ENCODE data around the gene ARHGAP10.

The ARHGAP10 gene

GRCh38 chr4:148030193-148030873 lies 298.4 kb downstream of the ARHGAP10 start:
- no peak for DNase-seq (ENCODE audit: low read depth)

- no peak for DNase-seq (ENCODE audit: low read depth)
Measured at GRCh38 chr4:148034813-148035212, 302.9 kb downstream of the ARHGAP10 start.

- no peak for DNase-seq (ENCODE audit: low read depth)
Measured at GRCh38 chr4:148041606-148042329, 309.9 kb downstream of the ARHGAP10 start.

DNA sequence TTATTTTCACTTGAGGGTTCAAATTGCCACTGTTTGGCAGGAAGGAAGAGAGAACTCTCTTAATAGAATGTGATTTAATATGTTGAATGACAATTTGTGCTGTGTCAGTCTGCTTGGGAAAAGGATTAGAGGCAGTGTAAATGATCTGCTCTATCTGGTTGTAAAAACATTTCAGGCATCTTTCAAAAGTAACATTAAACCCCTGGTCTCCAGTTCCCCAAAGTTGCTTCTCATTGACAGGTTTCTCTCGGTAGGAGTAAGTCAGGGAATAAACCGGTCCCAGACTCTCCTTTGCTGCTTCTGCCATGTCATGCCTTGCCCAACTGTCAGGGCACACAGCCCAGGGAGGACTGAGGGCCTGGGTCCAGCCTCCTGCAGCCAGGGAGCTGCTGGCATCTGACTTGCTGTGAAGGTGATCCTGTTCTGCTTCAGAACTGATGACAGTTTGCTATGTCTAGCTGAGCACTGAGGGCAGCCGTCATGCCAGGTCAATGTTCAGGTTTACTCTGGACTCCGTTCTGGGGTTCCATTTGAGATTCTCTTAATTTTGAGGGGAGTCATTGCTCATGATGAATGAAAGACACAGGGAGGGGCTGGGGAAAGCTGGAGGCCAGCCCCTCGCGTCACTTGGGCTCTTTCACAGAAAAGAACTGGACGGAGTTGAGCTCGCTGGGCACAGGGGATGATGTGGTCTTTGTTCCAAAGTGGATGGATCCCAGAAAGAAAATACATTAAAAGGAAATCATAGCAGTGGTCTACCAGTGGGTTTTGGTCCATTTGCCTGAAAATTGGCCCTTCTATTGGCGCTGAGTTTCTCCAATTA lies 312.4 kb downstream of the ARHGAP10 start:
- DNase-seq (ENCODE audit: low read depth), result no peak

DNA sequence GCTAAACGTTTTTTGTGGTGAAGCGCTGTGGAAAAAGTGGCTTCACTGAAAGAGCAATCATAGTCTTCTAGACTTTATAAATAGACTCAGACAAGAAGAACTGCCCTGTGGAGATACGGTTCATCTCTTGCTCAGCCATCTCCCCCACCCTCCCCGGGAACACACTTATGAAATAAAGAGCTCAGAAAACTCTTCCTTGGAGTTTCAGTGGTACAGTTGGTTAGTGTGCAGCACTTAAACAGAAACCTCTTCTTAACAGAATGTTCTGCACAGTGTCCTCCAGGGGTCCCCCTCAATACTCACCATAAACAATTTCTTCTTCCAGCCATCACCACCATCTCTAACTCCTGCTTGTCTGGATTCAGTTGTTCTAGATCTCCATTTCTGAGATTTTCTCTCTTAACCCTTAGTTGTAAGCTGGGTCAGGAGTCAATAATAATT lies 313.0 kb downstream of the ARHGAP10 start:
- DNase-seq (ENCODE audit: low read depth), result no peak

- DNase-seq (ENCODE audit: low read depth), result no peak
Measured at GRCh38 chr4:148048598-148048997, 316.7 kb downstream of the ARHGAP10 start.

- DNase-seq (ENCODE audit: low read depth), result no peak
Measured at GRCh38 chr4:148051403-148051802, 319.5 kb downstream of the ARHGAP10 start.

DNA sequence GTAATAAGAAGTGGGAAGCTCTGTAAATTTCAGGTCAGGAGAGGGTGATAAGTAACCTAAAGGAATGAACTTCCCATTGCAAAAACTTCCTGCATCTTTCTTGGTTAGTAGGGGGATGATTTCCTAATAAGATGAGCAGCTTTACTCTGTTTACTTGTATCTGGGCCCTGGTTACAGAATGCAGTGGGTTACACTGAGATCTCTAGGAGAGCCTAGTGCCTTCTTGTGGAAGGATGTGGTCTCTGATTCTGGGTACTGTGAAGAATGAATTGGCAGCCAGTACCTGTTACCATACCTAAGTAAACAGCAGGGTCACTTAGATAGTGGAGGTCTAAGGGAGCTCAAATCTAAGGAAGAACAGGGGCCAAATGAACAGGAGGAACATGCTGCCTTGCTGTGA lies 320.6 kb downstream of the ARHGAP10 start:
- DNase-seq (ENCODE audit: low read depth), result no peak

DNA sequence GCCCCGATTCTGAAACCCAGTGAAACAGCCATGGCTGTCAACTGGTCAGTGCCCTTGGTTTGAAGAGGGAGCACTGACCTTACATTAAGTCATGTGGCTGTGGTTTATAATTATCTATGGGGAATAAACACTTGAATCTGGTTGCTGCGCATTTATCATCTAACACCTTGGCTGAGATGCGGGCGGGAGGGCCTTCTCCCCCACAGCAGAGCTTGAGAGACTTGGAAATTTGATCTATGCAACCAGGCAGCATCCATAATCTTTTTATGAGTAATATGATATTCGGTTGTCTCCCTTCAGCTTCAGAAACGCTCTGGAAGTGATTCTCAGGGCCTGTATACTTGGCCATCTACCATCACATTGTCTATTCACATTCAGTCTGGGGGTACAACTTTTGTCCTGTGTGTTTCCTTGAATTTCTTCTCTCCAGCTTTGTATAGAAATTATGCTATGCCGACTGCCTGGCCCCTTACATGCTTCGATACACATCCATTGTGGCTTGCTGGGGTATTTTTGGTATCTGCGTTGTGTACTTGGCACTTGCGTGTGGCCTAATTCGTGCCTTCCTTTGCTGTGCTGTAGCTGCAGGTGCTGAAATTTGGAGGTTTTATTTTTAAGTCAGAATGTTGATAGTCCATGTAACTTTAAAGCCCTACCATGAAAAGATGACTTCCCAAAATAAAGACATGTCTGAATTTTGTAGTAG lies 321.6 kb downstream of the ARHGAP10 start:
- DNase-seq (ENCODE audit: low read depth), result no peak

GRCh38 chr4:148054275-148054674 lies 322.4 kb downstream of the ARHGAP10 start:
- no peak for DNase-seq (ENCODE audit: low read depth)

- DNase-seq (ENCODE audit: low read depth), result no peak
Measured at GRCh38 chr4:148055844-148056243, 324.0 kb downstream of the ARHGAP10 start.

- DNase-seq (ENCODE audit: low read depth), result peak; percentile 29
Measured at GRCh38 chr4:148056879-148057278, 325.0 kb downstream of the ARHGAP10 start.

DNA sequence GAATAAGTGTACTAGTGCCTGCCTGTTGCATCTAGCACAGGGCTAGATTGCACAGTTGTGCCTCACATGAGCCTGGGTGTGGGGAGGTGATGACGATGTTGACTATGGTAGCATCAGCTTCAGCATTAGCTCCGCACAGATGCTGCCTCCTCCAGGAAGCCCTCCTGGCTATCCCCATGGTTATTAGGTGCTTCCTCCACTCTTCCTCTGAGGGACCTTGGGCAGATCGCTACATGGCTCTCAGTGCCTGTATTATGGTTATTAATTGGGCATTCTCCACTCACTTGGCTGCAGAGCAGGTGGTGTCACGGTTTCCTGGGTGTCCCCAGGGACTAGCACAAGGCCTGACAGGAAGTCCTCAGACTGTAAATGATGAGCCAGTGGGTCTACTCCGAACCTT lies 325.6 kb downstream of the ARHGAP10 start:
- DNase-seq (ENCODE audit: low read depth), result no peak

GRCh38 chr4:148057984-148058859 lies 326.3 kb downstream of the ARHGAP10 start:
- DNase-seq (ENCODE audit: low read depth), result no peak

DNA sequence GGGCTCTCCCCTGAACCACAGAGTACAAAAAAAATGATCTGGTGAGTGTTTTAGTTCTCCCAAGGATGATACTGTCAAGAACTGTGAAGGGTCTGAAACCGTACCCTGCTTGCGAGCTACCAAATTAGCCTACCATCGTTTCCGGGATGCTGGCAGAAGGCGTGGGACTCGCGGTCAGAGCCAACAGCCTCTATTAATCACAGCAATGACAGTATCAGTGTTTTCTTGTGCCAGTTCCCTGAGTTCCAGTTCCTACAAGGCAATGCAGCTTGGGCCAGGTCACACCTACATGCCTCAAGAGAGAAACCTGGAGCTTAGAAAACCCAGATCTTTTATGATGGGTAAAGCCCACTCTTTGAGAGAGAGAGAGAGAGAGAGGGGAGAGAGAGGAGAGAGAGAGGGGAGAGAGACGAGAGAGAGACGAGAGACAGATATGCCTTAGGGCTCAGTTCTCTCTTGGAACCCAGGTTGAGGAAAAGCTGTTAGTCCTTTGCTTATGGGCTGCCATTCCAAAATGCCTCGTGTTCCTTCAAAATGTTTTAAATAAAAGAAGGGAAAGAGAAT lies 327.8 kb downstream of the ARHGAP10 start:
- no peak for DNase-seq (ENCODE audit: low read depth)

DNA sequence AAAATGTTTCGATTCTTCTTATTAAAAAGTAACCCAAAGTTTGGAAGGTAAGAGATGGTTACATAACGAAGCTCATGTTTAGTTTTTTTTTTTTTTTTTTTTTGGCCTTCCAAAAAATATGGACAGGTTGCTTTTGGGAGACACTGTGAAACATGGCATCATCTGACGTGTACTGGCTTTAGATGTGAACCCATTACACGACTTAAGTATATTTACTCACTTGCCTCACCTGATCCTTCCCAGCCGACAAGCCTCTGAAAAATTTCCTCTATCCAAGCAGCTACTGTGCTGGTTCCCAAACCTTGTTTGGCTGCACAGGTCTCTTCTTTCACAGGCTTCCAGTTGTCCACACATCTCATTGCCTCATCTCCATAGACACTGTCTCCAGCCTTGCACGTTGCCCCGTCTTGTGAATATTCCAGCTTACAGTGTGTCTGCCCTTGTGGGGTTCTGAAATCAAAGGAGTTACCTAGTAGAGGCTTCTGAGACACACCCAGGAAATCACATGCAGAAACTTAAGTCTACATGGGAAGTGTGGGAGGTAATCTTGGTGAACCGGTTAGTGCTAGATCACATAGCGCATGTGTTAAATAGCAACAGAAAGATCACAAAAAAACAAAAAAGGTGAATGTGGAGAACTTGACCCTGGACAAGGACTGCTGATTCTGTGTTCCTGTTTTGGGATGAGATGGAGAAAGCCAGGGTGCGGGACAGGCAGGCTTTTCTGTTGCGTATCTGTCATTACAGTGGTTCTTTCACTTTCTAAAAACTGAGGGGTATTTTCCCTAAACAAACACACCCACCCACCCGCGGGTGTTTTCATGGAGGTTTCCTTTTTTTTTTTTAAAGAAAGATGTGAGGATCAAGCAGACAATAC lies 328.6 kb downstream of the ARHGAP10 start:
- no peak for DNase-seq (ENCODE audit: low read depth)

DNA sequence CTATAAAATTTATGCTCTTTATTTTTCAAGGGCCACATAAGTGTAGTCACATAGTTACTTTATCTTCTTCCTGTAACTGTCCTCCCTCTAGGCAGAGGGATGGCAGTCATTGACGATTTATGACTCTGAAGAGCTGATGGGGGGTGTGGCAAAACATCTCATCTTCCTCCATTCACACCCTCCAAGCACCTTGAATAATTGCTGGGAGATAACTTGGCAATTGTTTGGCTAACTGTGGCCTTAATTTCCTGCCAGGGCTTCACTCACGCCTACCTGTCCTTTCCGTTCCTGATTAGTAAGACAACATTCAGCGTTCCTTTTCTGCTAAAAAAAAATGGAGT lies 329.2 kb downstream of the ARHGAP10 start:
- no peak for DNase-seq (ENCODE audit: low read depth)

GRCh38 chr4:148061795-148062194 lies 329.9 kb downstream of the ARHGAP10 start:
- DNase-seq (ENCODE audit: low read depth), result no peak

GRCh38 chr4:148062301-148062950 lies 330.5 kb downstream of the ARHGAP10 start:
- DNase-seq (ENCODE audit: low read depth), result no peak
